HEK293 (cell line): Measurements from ENCODE around the gene DEF6.
"Not testable (repeated sequence)": the region's sequence is repeated elsewhere in the genome, so short reads cannot be mapped to it uniquely, and the experiment has no call there.

Source experiments
- CTCF ChIA-PET: fragments of 350-600 bp; formaldehyde crosslinking; extraction: SDS; loops from one replicate; lab custom pipeline; 2021; ENCODE audit warnings: antibody characterized with exemption; lab: Yijun Ruan, JAX
- POLR2A ChIA-PET: fragments of 300-600 bp; formaldehyde crosslinking; extraction: SDS; loops from one replicate; lab custom pipeline; 2020; ENCODE audit warnings: antibody characterized with exemption, inconsistent platforms; lab: Yijun Ruan, JAX
- H3K27ac ChIP-seq: fragments of 200-500 bp; sonication (Bioruptor generic); 2 replicates; pipeline ENCODE4 v1.5.1; 2014; ENCODE audit warnings: low read depth, low read length, control low read depth, inconsistent platforms; ENCODE audit errors: extremely low read depth
- H3K36me3 ChIP-seq, 2 experiments: fragments of 200-500 bp in 1 of 2; sonication (Bioruptor generic) in 1 of 2; 1 replicate in 1 of 2; 2 replicates in 1 of 2; pipeline ENCODE4 v1.5.1; 2014 to 2017; ENCODE audit warnings: inconsistent platforms in 2 of 2, low read length in 2 of 2; ENCODE audit not compliant: control insufficient read depth in 2 of 2, insufficient read depth in 1 of 2
- H3K4me1 ChIP-seq: fragments of 200-500 bp; sonication (Bioruptor generic); 2 replicates; pipeline ENCODE4 v1.5.1; 2014; ENCODE audit warnings: mild to moderate bottlenecking, low read length, inconsistent platforms; ENCODE audit not compliant: control insufficient read depth, insufficient read depth
- H3K4me3 ChIP-seq: 2 replicates; pipeline ENCODE4 v1.5.1; 2011; ENCODE audit warnings: low read depth, mild to moderate bottlenecking, control low read depth, low read length, moderate library complexity
- H3K9me3 ChIP-seq: fragments of 200-500 bp; sonication (Bioruptor generic); 2 replicates; pipeline ENCODE4 v1.5.1; 2014; ENCODE audit warnings: low read depth, low read length, inconsistent platforms; ENCODE audit not compliant: control insufficient read depth, insufficient read depth
- KLF9 ChIP-seq: fragments of 450-650 bp; formaldehyde crosslinking; IDR thresholded peaks from 2 replicates; pipeline ENCODE4 v1.5.1; 2016; ENCODE audit warnings: missing biosample characterization, missing genetic modification characterization, low read depth
- MYNN ChIP-seq: fragments of 450-650 bp; formaldehyde crosslinking; IDR thresholded peaks from 2 replicates; pipeline ENCODE4 v1.5.1; 2016; ENCODE audit warnings: missing biosample characterization, missing genetic modification characterization, borderline replicate concordance
- SP2 ChIP-seq: fragments of 450-650 bp; formaldehyde crosslinking; IDR thresholded peaks from 2 replicates; pipeline ENCODE4 v1.5.1; 2016; ENCODE audit warnings: missing biosample characterization, missing genetic modification characterization
- SP3 ChIP-seq: fragments of 450-650 bp; formaldehyde crosslinking; IDR thresholded peaks from 2 replicates; pipeline ENCODE4 v1.5.1; 2016; ENCODE audit warnings: missing biosample characterization, missing genetic modification characterization
- WT1 ChIP-seq: fragments of 450-650 bp; formaldehyde crosslinking; IDR thresholded peaks from 2 replicates; pipeline ENCODE4 v1.5.1; 2016; ENCODE audit warnings: missing biosample characterization, missing genetic modification characterization
- YY2 ChIP-seq: fragments of 450-650 bp; formaldehyde crosslinking; IDR thresholded peaks from 2 replicates; pipeline ENCODE4 v1.5.1; 2016; ENCODE audit warnings: missing biosample characterization, missing genetic modification characterization
- ZBTB17 ChIP-seq: fragments of 450-650 bp; formaldehyde crosslinking; IDR thresholded peaks from 2 replicates; pipeline ENCODE4 v1.5.1; 2016; ENCODE audit warnings: missing biosample characterization, missing genetic modification characterization
- ZFHX2 ChIP-seq: fragments of 450-650 bp; formaldehyde crosslinking; conservative IDR thresholded peaks from 2 replicates; pipeline ENCODE4 v1.5.1; 2016; ENCODE audit warnings: missing biosample characterization, missing genetic modification characterization
- ZNF121 ChIP-seq: fragments of 450-650 bp; formaldehyde crosslinking; IDR thresholded peaks from 2 replicates; pipeline ENCODE4 v1.5.1; 2016; ENCODE audit warnings: missing biosample characterization, missing genetic modification characterization
- ZNF146 ChIP-seq: fragments of 450-650 bp; formaldehyde crosslinking; IDR thresholded peaks from 2 replicates; pipeline ENCODE4 v1.5.1; 2016; ENCODE audit warnings: missing biosample characterization, missing genetic modification characterization
- ZNF2 ChIP-seq: fragments of 450-650 bp; formaldehyde crosslinking; IDR thresholded peaks from 2 replicates; pipeline ENCODE4 v1.5.1; 2016; ENCODE audit warnings: missing biosample characterization, missing genetic modification characterization
- ZNF362 ChIP-seq: fragments of 450-650 bp; formaldehyde crosslinking; IDR thresholded peaks from 2 replicates; pipeline ENCODE4 v1.5.1; 2016; ENCODE audit warnings: missing biosample characterization, missing genetic modification characterization
- ZNF548 ChIP-seq: fragments of 450-650 bp; formaldehyde crosslinking; IDR thresholded peaks from 2 replicates; pipeline ENCODE4 v1.5.1; 2016; ENCODE audit warnings: missing biosample characterization, missing genetic modification characterization
- ZNF624 ChIP-seq: fragments of 450-650 bp; formaldehyde crosslinking; IDR thresholded peaks from 2 replicates; pipeline ENCODE4 v1.5.1; 2017; ENCODE audit warnings: missing biosample characterization, missing genetic modification characterization

Gene DEF6

GRCh38 chr6:35328965-35329364 lies 31.3 kb downstream of the DEF6 start:
- not testable (repeated sequence) for H3K9me3 ChIP-seq, H3K4me3 ChIP-seq, H3K36me3 ChIP-seq
- CTCF ChIA-PET = interaction anchor here (0.6 to 3.3 kb wide), 11 partner anchors 9 to 601 kb away, joined by 3 to 28 read pairs (median 6); partner anchors contain the start of gene PPARD
- TF ChIP-seq ZNF121 (tag by site-specific recombination) = 0 out of 2 replicates have a peak, but pooled peaks have one; percentile 24
- TF ChIP-seq, all 188 proteins: peak for 1; not testable (repeated sequence) for 187
- POLR2A ChIA-PET, H3K27ac ChIP-seq, H3K4me1 ChIP-seq: not testable (repeated sequence)

GRCh38 chr6:35330541-35331119 lies 33.0 kb downstream of the DEF6 start:
- CTCF ChIA-PET = interaction anchor here (0.6 to 1.9 kb wide), 6 partner anchors 11 to 130 kb away, joined by 3 to 8 read pairs (median 6); no protein-coding TSS in a partner anchor
- Histone ChIP-seq H3K4me3 (no peak overlapping the region), H3K27ac (no peak overlapping the region), H3K36me3 (no peaks in the 10 kb centered on the region), H3K9me3 (no peaks in the 10 kb centered on the region), H3K4me1 (no peaks in the 10 kb centered on the region)
- POLR2A ChIA-PET = interaction anchor here (0.6 kb wide), 2 partner anchors 52 to 57 kb away, joined by 3 read pairs; no protein-coding TSS in a partner anchor
- peak; percentile 85 for TF ChIP-seq WT1 (tag by site-specific recombination)
- TF ChIP-seq ZNF548 (tag by site-specific recombination) = no peak
- TF ChIP-seq ZNF146 (tag by site-specific recombination) = peak; percentile 87

GRCh38 chr6:35332074-35332887 lies 34.7 kb downstream of the DEF6 start:
- H3K4me1 ChIP-seq, H3K36me3 ChIP-seq, H3K9me3 ChIP-seq, POLR2A ChIA-PET, H3K27ac ChIP-seq, H3K4me3 ChIP-seq: not testable (repeated sequence)
- peak; percentile 75 for TF ChIP-seq MYNN (tag by site-specific recombination)
- peak; percentile 64 for TF ChIP-seq ZNF2 (tag by site-specific recombination)
- peak; percentile 29 for TF ChIP-seq SP3 (tag by site-specific recombination)
- peak; percentile 58 for TF ChIP-seq SP2 (tag by site-specific recombination)
- peak; percentile 50; the same call in 1 of the 2 replicates for TF ChIP-seq ZBTB17
- TF ChIP-seq ZFHX2 (tag by site-specific recombination) = peak; percentile 48; the same call in 1 of the 2 replicates
- TF ChIP-seq KLF9 (tag by site-specific recombination) = peak; percentile 38
- CTCF ChIA-PET = interaction anchor here (0.7 to 2.8 kb wide), 6 partner anchors 10 to 117 kb away, joined by 3 to 13 read pairs (median 4); partner anchors contain the start of gene PPARD

GRCh38 chr6:35341557-35341956 lies 43.9 kb downstream of the DEF6 start:
- Histone ChIP-seq H3K4me3 (no peak overlapping the region), H3K4me1 (no peaks in the 10 kb centered on the region; the same call in 1 of the 2 replicates), H3K36me3 (peaks cover 0 to 16% of the 10 kb centered on the region in 2 experiments; a peak in 1 of 3 replicates), H3K9me3 (no peaks in the 10 kb centered on the region), H3K27ac (no peak overlapping the region)
- TF ChIP-seq ZNF362 (tag by site-specific recombination) (peak; percentile 30; the same call in 1 of the 2 replicates), YY2 (no peak), ZNF624 (tag by site-specific recombination) (no peak)
- ChIA-PET CTCF (interaction anchor here (0.6 to 6.9 kb wide), 44 partner anchors 9 to 730 kb away, joined by 3 to 149 read pairs (median 4); partner anchors contain the start of genes ARMC12, FANCE and RPL10A), POLR2A (interaction anchor here (1.0 to 2.9 kb wide), 8 partner anchors 23 to 126 kb away, joined by 3 to 16 read pairs (median 7); partner anchors contain the start of genes FANCE and RPL10A)
